Mammary epithelial cell (primary cell): ENCODE measurements around the gene ANKRD11.

ENCODE experiments used
- EZH2 ChIP-seq: IDR thresholded peaks from 2 replicates; pipeline ENCODE4 v1.6.1; 2012; ENCODE audit warnings: low read length, inconsistent platforms, borderline replicate concordance
- TF ChIP-seq, protein P1 (sequence below), 2 donors: IDR thresholded peaks in 1 of 2; conservative IDR thresholded peaks in 1 of 2; 2 replicates each; pipeline ENCODE4 v1.5.1; 2011 to 2012; ENCODE audit warnings: inconsistent platforms in 2 of 2, low read length in 2 of 2, mild to moderate bottlenecking in 2 of 2, control low read depth in 1 of 2, low read depth in 1 of 2; ENCODE audit not compliant: insufficient read depth in 1 of 2; ENCODE audit errors: extremely low read depth in 1 of 2

DNA sequence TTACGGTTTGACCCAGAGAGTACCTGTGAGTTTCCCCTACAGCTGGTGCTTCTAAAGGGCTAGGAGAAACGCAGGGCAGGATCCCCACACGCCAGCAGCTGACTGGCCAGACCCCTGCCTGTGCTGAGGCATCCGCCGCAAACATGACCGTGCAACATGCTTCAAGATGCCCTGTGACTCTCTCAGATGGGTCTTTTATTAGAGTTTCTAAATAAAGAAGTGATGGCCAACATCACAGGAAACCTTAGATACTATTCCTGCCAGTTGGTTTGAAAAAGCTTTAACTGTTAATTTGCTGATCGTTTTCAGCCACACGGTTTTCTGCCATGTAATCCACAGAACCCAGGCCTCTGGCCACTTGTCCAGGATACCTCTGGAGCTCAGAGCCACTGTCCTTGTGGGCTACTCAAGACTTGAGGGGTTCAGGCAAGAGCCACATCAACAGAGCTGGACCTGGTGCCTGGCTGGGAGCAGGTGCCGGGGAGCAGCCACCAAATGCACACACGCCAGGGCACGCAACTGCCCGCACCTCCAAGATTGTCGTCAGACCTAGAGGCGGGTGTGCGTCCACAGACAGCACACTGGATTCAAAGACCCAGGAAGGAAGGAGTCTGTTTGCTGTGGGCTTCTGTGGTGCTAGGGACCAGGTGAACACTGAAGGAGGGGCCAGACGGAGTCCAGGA is 154.4 kb downstream of the ANKRD11 start:
- TF ChIP-seq, protein P1, sequence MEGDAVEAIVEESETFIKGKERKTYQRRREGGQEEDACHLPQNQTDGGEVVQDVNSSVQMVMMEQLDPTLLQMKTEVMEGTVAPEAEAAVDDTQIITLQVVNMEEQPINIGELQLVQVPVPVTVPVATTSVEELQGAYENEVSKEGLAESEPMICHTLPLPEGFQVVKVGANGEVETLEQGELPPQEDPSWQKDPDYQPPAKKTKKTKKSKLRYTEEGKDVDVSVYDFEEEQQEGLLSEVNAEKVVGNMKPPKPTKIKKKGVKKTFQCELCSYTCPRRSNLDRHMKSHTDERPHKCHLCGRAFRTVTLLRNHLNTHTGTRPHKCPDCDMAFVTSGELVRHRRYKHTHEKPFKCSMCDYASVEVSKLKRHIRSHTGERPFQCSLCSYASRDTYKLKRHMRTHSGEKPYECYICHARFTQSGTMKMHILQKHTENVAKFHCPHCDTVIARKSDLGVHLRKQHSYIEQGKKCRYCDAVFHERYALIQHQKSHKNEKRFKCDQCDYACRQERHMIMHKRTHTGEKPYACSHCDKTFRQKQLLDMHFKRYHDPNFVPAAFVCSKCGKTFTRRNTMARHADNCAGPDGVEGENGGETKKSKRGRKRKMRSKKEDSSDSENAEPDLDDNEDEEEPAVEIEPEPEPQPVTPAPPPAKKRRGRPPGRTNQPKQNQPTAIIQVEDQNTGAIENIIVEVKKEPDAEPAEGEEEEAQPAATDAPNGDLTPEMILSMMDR (conservative IDR thresholded peaks at IDR 0.05 in 1 of 2, IDR thresholded peaks at IDR 0.05 in 1 of 2; ENCODE audit: extremely low read depth in 1 of 2, insufficient read depth in 1 of 2, low read depth in 1 of 2, low read length in 2 of 2): no peak
- TF ChIP-seq EZH2: no peak
